ENCODE measurements around the gene DGKD.

- TF ChIP-seq RAD51 (IDR thresholded peaks at IDR 0.05) (no peak), CEBPB (IDR thresholded peaks at IDR 0.05; ENCODE audit: borderline replicate concordance in 1 of 2, low read depth in 2 of 2, low read length in 2 of 2) (no peak), REST (IDR thresholded peaks at IDR 0.05; ENCODE audit: low read depth, low read length) (no peak), ZNF274 (IDR thresholded peaks at IDR 0.05; ENCODE audit: insufficient read depth, insufficient read length) (no peak), SIN3A (IDR thresholded peaks at IDR 0.05; ENCODE audit: low read depth, low read length) (no peak), MXI1 (IDR thresholded peaks at IDR 0.05; ENCODE audit: low read depth, low read length) (no peak), EZH2 (IDR thresholded peaks at IDR 0.05; ENCODE audit: borderline replicate concordance, control insufficient read depth, low read depth, low read length) (no peak), NRF1 (conservative IDR thresholded peaks at IDR 0.05; ENCODE audit: low read depth, low read length) (no peak), GABPA (IDR thresholded peaks at IDR 0.05; ENCODE audit: low read depth) (no peak), ZSCAN29 (IDR thresholded peaks at IDR 0.05) (no peak), MTA3 (IDR thresholded peaks at IDR 0.05; ENCODE audit: borderline replicate concordance, low read length) (no peak), ZNF687 (IDR thresholded peaks at IDR 0.05) (no peak), NFIC (IDR thresholded peaks at IDR 0.05; ENCODE audit: low read depth, low read length) (no peak)
Measured at GRCh38 chr2:233380995-233381637, 26.8 kb downstream of the DGKD start.
